GM12872 (cell line): ENCODE results near the gene CD6.

Source experiments
- TF ChIP-seq, protein P1 (sequence below): IDR thresholded peaks from 3 replicates; pipeline ENCODE4 v1.5.1; 2011; ENCODE audit warnings: low read depth, mild to moderate bottlenecking, low read length, moderate library complexity; ENCODE audit not compliant: insufficient read depth

The CD6 gene

DNA sequence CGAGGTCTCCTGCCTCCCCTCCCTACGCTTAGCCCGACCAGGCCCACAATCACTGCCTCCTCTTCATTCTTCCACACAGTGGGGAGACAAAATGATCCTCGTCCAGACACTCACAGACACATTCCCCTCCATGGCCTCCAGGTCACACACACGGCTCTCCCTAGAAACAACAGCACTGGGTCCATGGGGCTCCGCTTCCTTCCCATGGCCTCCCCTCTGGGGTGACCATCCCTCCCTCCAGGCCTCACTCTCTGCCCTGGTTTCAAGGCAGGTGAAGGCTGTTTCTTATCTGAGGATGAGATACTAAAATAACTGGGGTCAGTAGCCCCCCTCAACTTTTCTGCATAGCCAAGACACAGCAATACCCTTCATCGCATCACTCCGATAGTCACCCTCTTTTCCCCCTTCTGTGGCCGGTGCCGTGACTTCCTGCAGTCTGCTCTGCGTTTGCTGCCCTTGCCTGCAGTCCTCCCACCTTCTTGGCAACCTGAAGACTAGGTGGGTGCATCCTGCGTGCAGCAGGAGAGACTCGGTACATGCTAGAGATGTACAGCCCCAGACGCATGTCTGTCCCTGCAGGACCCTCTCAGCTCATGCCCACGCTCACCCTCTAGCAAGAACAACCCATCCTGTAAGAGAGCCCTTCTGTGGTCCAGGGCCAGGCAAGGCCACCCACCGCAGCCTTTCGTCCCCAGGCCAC, 55.8 kb downstream of the CD6 start:
- TF ChIP-seq, protein P1, sequence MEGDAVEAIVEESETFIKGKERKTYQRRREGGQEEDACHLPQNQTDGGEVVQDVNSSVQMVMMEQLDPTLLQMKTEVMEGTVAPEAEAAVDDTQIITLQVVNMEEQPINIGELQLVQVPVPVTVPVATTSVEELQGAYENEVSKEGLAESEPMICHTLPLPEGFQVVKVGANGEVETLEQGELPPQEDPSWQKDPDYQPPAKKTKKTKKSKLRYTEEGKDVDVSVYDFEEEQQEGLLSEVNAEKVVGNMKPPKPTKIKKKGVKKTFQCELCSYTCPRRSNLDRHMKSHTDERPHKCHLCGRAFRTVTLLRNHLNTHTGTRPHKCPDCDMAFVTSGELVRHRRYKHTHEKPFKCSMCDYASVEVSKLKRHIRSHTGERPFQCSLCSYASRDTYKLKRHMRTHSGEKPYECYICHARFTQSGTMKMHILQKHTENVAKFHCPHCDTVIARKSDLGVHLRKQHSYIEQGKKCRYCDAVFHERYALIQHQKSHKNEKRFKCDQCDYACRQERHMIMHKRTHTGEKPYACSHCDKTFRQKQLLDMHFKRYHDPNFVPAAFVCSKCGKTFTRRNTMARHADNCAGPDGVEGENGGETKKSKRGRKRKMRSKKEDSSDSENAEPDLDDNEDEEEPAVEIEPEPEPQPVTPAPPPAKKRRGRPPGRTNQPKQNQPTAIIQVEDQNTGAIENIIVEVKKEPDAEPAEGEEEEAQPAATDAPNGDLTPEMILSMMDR = no peak

- TF ChIP-seq, protein P1 = no peak
Measured at GRCh38 chr11:61028135-61028729, 56.8 kb downstream of the CD6 start.

DNA sequence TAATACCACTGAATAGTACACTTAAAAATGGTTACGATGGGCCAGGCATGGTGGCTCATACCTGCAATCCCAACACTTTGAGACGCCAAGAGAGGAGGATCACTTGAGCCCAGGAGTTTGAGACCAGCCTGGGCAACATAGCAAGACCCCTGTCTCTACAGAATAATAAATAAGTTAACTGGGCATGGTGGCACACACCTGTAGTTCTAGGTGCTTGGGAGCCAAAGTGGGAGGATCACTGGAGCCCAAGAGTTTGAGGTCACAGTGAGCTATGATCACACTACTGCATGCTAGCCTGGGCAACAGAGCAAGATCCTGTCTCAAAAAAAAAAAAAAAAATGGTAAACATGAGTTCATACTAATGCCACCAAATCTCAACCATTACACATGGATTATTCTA, 61.3 kb downstream of the CD6 start:
- TF ChIP-seq, protein P1 = no peak

- TF ChIP-seq, protein P1 = no peak
Measured at GRCh38 chr11:61033417-61033816, 61.9 kb downstream of the CD6 start.

DNA sequence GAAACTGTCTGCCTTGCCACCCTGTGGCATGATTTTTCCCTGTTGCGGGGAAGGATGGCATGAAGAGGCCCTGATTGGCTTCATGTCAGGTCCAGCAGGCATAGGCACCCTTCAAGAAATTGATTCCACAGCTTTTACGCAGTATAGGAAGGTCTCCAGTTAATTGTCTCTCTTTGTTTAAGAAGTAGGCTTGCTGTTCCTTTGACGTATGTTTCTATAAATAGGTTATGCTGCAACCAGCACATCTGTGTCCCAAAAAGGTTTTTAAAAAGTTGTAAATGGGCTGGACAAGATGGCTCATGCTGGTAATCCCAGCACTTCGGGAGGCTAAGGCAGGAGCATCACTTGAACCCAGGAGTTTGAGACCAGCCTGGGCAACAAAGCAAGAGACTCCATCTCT, 62.6 kb downstream of the CD6 start:
- TF ChIP-seq, protein P1 = no peak

- TF ChIP-seq, protein P1 = no peak
Measured at GRCh38 chr11:61034704-61035525, 63.4 kb downstream of the CD6 start.

DNA sequence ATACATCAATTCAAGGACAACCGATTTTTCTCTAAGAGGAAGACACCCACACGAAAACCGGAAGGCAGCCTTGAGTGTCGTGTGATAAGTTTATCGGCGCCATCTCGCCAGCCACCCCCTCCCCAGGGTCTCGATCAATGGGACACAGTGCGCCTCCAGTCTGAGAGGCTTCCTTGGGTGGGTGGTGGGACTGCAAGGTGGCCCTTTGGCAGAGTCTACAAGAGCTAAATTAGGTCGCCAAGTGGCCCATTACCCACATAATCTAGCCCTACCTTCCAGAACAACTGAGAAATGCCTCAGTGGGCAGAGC, 64.0 kb downstream of the CD6 start:
- TF ChIP-seq, protein P1 = no peak
